PC-9 (cell line): Measurements from ENCODE around the gene PROCR. TPM values are rescaled to one million over a fixed set of nuclear protein-coding genes. Genes with fewer than 3 reads are reported as not detected.
"Not testable (repeated sequence)": the region's sequence is repeated elsewhere in the genome, so short reads cannot be mapped to it uniquely, and the experiment has no call there.

Experiments
- BruUV-seq: library from RNA; stranded (reverse); fragments of 400-500 nt; replicated peaks from 2 replicates; lab custom pipeline; 2021; lab: Mats Ljungman, UMichigan
- CTCF ChIA-PET: fragments of 300-600 bp; sonication (Branson Sonifier 250); formaldehyde crosslinking; loops from one replicate; lab custom pipeline; 2022; ENCODE audit warnings: antibody characterized with exemption; lab: Charles Lee
- POLR2A ChIA-PET: fragments of 300-600 bp; sonication (Branson Sonifier 250); formaldehyde crosslinking; loops from one replicate; lab custom pipeline; 2022; ENCODE audit warnings: antibody characterized with exemption; ENCODE audit not compliant: unreplicated experiment; lab: Charles Lee
- DNase-seq, 2 experiments: peaks; one replicate each; pipeline versions ENCODE4 v3.0.0 to v3.0.0-alpha.2; 2015 to 2022; ENCODE audit warnings: mixed read lengths in 1 of 2
- H2AFZ ChIP-seq: fragments of 200-600 bp; sonication (generic); 2 replicates; pipeline ENCODE4 v1.8.1; 2017; ENCODE audit warnings: antibody characterized with exemption
- H3F3A ChIP-seq: fragments of 200-600 bp; sonication (generic); 2 replicates; pipeline ENCODE4 v1.8.1; 2017; ENCODE audit warnings: antibody characterized with exemption, mild to moderate bottlenecking, low read depth; ENCODE audit not compliant: insufficient read depth
- H3K27ac ChIP-seq: fragments of 200-600 bp; sonication (generic); 2 replicates; pipeline ENCODE4 v1.6.1; 2016; ENCODE audit warnings: mixed run types
- H3K27me3 ChIP-seq: fragments of 200-600 bp; sonication (generic); 2 replicates; pipeline ENCODE4 v1.6.1; 2016; ENCODE audit warnings: low read depth, mixed run types; ENCODE audit not compliant: insufficient read depth
- H3K36me3 ChIP-seq: fragments of 200-600 bp; sonication (generic); 2 replicates; pipeline ENCODE4 v1.6.1; 2016; ENCODE audit warnings: low read depth, mixed run types
- H3K4me1 ChIP-seq: fragments of 200-600 bp; sonication (generic); replicated peaks from 2 replicates; pipeline ENCODE4 v1.6.1; 2016; ENCODE audit warnings: mixed run types; ENCODE audit not compliant: insufficient read depth
- H3K4me2 ChIP-seq: fragments of 200-600 bp; sonication (generic); 2 replicates; pipeline ENCODE4 v1.6.1; 2017; ENCODE audit warnings: mixed run types
- H3K4me3 ChIP-seq: fragments of 200-600 bp; sonication (generic); 2 replicates; pipeline ENCODE4 v1.6.1; 2016; ENCODE audit warnings: mixed run types
- H3K79me2 ChIP-seq: fragments of 200-600 bp; sonication (generic); 2 replicates; pipeline ENCODE4 v1.6.1; 2017; ENCODE audit warnings: low read depth, mixed run types
- H3K9me2 ChIP-seq: fragments of 200-600 bp; sonication (generic); 2 replicates; pipeline ENCODE4 v1.8.1; 2017; ENCODE audit warnings: mild to moderate bottlenecking; ENCODE audit not compliant: insufficient read depth
- H3K9me3 ChIP-seq: fragments of 200-600 bp; sonication (generic); 2 replicates; pipeline ENCODE4 v1.8.1; 2016; ENCODE audit warnings: low read depth; ENCODE audit not compliant: insufficient read depth
- H4K20me1 ChIP-seq: fragments of 200-600 bp; sonication (generic); 2 replicates; pipeline ENCODE4 v1.8.1; 2017; ENCODE audit not compliant: insufficient read depth
- CTCF ChIP-seq: fragments of 200-600 bp; sonication (generic); conservative IDR thresholded peaks from 2 replicates; pipeline ENCODE4 v1.6.1; 2017; ENCODE audit warnings: mixed run types, antibody characterized with exemption, mild to moderate bottlenecking, moderate library complexity
- EZH2 ChIP-seq: fragments of 200-600 bp; sonication (generic); IDR thresholded peaks from 2 replicates; pipeline ENCODE4 v1.8.0; 2017; ENCODE audit warnings: antibody characterized with exemption, low read depth
- intact Hi-C: fragments of 100-400 bp; cut with micrococcal nuclease; formaldehyde crosslinking; loops from one replicate; pipeline ENCODE4 v1.10.0; 2022; ENCODE audit not compliant: unreplicated experiment
- total RNA-seq: library from RNA; stranded (reverse); gene quantifications from 2 replicates; pipeline ENCODE4 v1.2.3, GENCODE V29; 2021

PROCR gene
- total RNA-seq, 1 experiment from 2014 or later = 7.5 TPM

GRCh38 chr20:35187584-35188190, 15.8 kb downstream of the PROCR start:
- no peaks in the 10 kb centered on the region for H3F3A ChIP-seq
- no peak overlapping the region for H2AFZ ChIP-seq
- H3K9me2 ChIP-seq = no peaks in the 10 kb centered on the region
- no peaks in the 10 kb centered on the region for H3K9me3 ChIP-seq
- CTCF ChIA-PET = no interaction called here
- H3K27ac ChIP-seq = no peak overlapping the region
- no peaks in the 10 kb centered on the region for H3K79me2 ChIP-seq
- H3K4me3 ChIP-seq = no peak overlapping the region
- no peaks in the 10 kb centered on the region for H4K20me1 ChIP-seq
- POLR2A ChIA-PET = interaction anchor here (0.6 kb wide), 1 partner anchor 114 kb away, joined by 4 read pairs; no protein-coding TSS in a partner anchor
- intact Hi-C loops = no loop called here
- no peak overlapping the region for H3K4me2 ChIP-seq
- no TSS peak for BruUV-seq
- no peak for DNase-seq
- no peaks in the 10 kb centered on the region for H3K27me3 ChIP-seq
- no peaks in the 10 kb centered on the region for H3K36me3 ChIP-seq
- TF ChIP-seq EZH2 = no peak
- no peaks in the 10 kb centered on the region for H3K4me1 ChIP-seq

- not testable (repeated sequence) for DNase-seq, H3K4me2 ChIP-seq
Measured at GRCh38 chr20:35189223-35189622, 17.4 kb downstream of the PROCR start.

GRCh38 chr20:35190556-35190955, 18.7 kb downstream of the PROCR start:
- H3K79me2 ChIP-seq = no peaks in the 10 kb centered on the region
- H4K20me1 ChIP-seq = no peaks in the 10 kb centered on the region
- no peak overlapping the region for H3K4me3 ChIP-seq
- ChIA-PET CTCF (no interaction called here), POLR2A (no interaction called here)
- H3F3A ChIP-seq = peaks cover 9% of the 10 kb centered on the region; the same call in 1 of the 2 replicates
- BruUV-seq = no TSS peak
- peaks cover 7% of the 10 kb centered on the region for H3K4me1 ChIP-seq
- no peak overlapping the region for H2AFZ ChIP-seq
- H3K27ac ChIP-seq = no peak overlapping the region
- no peaks in the 10 kb centered on the region for H3K9me3 ChIP-seq
- TF ChIP-seq EZH2 = no peak
- TF ChIP-seq CTCF = no peak
- H3K4me2 ChIP-seq = no peak overlapping the region
- H3K9me2 ChIP-seq = no peaks in the 10 kb centered on the region
- H3K27me3 ChIP-seq = no peaks in the 10 kb centered on the region
- intact Hi-C loops = no loop called here
- H3K36me3 ChIP-seq = no peaks in the 10 kb centered on the region
- no peak for DNase-seq

More at GRCh38 chr20:35189223-35189622, 17.4 kb downstream of the PROCR start:
- H2AFZ ChIP-seq, CTCF ChIA-PET, BruUV-seq, H3K4me1 ChIP-seq, H3K9me2 ChIP-seq, H3K9me3 ChIP-seq, H3K27me3 ChIP-seq, intact Hi-C loops, H3K4me3 ChIP-seq, H3F3A ChIP-seq, H3K79me2 ChIP-seq, POLR2A ChIA-PET, H3K27ac ChIP-seq, H3K36me3 ChIP-seq, H4K20me1 ChIP-seq: not testable (repeated sequence)

GRCh38 chr20:35191419-35192117, 19.7 kb downstream of the PROCR start:
- H3K79me2 ChIP-seq = no peaks in the 10 kb centered on the region
- POLR2A ChIA-PET = no interaction called here
- H3K36me3 ChIP-seq = no peaks in the 10 kb centered on the region
- no peaks in the 10 kb centered on the region for H3K27me3 ChIP-seq
- CTCF ChIA-PET = no interaction called here
- no peak for DNase-seq
- H3F3A ChIP-seq = peaks cover 9% of the 10 kb centered on the region; the same call in 1 of the 2 replicates
- BruUV-seq = no TSS peak
- no peak overlapping the region for H3K27ac ChIP-seq
- TF ChIP-seq CTCF (no peak), EZH2 (no peak)
- peaks cover 7% of the 10 kb centered on the region for H3K4me1 ChIP-seq
- H3K9me3 ChIP-seq = peaks cover 3% of the 10 kb centered on the region
- H3K4me2 ChIP-seq = no peak overlapping the region
- no peak overlapping the region for H3K4me3 ChIP-seq
- no peak overlapping the region for H2AFZ ChIP-seq
- intact Hi-C loops = no loop called here
- H4K20me1 ChIP-seq = no peaks in the 10 kb centered on the region
- H3K9me2 ChIP-seq = no peaks in the 10 kb centered on the region
